Hematopoietic multipotent progenitor cell (in vitro differentiated cells): Measurements from ENCODE around the gene ADGRG3. TPM values are rescaled to one million over a fixed set of nuclear protein-coding genes. Genes with fewer than 3 reads are reported as not detected.

Experiments used
- DNase-seq, 3 donors: peaks; one replicate each; pipeline ENCODE4 v3.0.0-alpha.2; 2011 to 2015; ENCODE audit warnings: low read depth in 2 of 3, low spot score in 2 of 3
- total RNA-seq: library from RNA; depleted of rRNA; stranded (reverse); fragments of >200 nt; gene quantifications from one replicate; pipeline ENCODE4 v1.2.3, GENCODE V29; 2012

ADGRG3 gene
- total RNA-seq, 1 donor, result 2.7 TPM

DNA sequence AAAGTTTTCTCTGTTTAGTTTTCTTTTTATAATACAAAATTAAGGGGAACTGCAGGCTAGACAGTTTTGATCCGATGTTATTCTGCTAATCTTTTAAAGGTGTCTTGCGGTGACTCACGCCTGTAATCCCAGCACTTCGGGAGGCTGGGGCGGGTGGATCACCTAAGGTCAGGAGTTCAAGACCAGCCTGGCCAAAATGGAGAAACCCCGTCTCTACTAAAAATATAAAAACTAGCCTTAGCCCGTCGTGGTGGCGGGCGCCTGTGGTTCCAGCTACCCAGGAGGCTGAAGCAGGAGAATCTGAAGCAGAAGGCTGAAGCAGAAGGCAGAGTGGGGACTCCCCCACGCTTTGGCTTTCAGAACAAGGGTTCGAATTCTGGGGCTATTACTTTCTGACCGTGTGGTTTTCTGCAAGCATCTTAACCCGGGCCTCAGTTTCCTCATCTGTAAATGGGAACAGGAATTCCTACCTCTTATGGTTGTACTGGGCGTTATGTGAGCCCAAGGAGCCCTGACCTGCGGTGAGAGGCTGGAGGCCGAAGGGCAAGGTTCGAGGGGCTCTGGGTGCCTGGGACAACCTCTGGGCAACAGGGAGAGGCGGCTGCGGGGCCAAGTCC lies 66.3 kb downstream of the ADGRG3 start:
- DNase-seq, result no peak

DNA sequence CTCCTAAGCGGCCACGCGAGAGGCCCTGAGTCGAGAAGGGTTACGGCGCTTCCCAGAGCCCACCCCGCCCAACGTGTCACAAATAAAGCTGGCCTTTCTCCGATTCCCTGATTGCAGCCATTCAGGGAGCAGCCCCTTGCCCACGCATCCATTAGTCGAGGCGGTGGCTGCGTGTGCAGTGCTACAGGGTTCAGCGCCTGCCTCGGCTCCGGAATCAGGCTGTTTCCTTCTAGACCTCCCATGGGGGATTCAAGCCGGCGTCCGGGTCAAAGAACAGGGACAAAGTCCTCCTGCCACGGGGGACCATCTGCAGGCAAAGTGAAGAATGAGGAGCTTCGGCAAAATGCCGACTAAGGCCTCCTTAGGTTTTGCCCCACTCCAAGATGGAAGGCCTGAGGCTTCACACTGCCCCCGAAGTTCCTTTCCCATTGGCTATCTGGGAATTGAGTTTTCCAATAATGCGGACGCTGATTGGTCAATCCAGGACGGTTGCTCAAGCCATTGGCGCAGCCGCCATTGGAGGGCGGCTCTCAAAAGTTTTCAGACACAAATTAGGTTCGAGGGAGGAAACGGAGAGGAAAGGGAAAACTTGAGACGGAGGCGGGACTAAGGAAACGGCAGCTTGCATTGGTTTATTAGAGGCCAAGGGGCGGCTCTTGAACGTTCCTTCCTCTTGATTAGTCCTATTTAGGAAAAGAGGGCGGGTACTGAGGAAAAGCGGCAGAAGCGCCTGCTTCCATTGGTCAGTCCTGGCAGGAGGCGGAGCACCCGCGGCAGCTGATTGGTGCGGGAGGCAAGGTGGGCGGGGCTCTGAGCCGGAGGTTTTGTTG lies 67.0 kb downstream of the ADGRG3 start:
- DNase-seq, result peak; percentile 92 to 100 (median 100)

DNA sequence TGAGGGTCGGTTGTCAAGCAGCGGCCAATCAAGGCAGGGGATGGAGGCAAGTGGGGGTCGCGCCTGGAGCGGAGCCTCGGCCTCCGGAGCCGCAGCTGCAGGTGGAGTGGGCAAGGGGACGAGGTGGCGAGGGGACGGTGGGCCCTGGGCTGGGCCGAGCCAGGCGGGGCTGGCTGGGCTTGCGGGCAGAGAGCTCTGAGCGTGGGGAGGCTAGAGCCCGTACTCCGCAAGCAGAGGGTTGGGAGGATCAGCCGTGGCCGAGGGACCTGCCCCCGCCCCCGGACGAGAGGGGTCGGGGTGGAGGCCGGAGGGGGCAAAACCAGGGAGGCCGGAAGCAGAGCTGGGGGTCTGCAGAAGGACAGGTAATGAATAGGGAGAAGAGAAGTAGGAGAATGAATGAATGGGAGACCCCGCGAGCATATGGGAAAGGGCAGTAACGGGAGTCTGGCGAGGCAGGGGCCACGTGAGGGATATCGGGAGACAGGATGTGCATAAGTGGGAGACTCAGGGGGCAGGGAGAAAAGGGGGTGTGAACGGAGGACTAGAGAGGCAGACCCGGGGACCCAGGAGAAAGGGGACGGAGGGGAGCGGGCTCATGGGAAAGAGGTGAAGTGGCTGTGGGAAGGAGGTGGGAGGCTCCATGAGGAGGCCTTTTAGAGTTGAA lies 67.8 kb downstream of the ADGRG3 start, which contains the start of gene KATNB1:
Gene KATNB1 (plus strand): TSS at position 16 of the 664 bp plus-strand sequence. CDS start 1,474 bp downstream, outside the sequence.
- no peak for DNase-seq

DNA sequence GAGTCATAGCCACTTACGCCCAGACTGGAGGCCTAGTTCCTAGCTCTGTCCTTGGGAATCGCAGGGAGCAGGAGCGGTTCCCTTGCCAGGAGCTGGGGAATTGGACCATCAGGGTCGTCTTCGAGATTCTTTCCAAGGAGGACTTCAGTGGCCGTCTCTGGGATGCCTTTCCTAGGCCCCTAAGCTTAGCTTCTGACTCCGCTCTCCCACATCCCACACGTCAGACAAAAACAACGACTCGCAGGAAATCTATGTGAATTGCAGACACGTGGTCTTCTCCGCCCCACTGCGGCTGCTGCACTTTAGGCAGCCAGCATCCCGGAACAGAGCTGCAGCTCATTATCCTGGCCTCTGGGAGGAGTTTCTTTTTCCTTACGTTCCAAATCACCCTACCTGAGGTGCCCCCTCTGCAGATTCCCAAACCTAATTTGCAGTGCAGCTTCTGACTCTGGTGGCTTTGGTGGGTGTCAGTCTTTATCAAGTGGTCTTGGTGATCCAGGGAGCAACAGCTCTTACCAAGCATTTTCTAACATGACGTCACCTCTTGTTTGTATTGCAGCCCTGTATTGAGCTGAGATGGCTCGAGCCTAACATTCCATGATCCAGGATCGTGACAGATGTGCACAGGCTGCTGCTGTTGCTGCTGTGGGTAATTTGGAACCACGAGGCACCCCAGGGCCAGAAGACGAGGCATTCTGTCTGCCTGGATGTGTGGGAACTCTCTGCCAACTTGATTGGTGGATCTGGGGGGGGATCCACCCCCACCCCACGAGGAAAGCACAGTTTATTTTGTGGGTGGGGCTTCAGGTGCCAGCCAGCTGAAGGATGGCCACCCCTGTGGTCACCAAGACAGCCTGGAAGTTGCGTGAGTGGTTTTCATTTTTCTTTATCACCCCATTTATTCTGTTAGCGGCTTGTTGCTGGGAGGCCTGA lies 68.6 kb downstream of the ADGRG3 start:
- peak in 2 of 3 donors; percentile 60 to 67 for DNase-seq

DNA sequence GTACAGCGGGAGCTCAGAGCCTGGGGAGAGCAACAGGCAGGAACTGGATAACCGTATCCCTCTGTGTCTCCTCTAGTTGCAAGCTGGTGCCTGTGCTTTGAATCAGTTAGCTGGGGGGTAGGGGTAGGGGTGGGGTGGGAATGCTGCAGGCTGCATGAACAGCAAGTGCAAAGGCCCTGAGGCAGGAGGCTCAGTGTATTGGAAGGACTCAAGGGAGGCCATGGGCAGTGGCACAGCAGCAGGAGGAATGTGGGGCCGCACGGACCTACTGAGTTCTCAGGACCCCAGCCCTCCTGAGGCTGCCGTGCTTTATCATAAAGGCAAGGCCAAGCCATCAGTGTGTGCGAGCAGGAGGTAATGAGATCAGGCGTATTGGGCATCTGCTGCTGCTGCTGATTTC lies 70.7 kb downstream of the ADGRG3 start:
- DNase-seq, result no peak

Other genes with a start within 250 kb of the ADGRG3 start
- gene CIAPIN1, start 220.9 kb upstream of the ADGRG3 start, total RNA-seq, result 33.4 TPM
- 52.0 TPM for gene COQ9, start 220.8 kb upstream of the ADGRG3 start, total RNA-seq
- gene POLR2C, start 205.6 kb upstream of the ADGRG3 start, total RNA-seq, result 126 TPM
- 17.0 TPM for gene DOK4, start 181.8 kb upstream of the ADGRG3 start, total RNA-seq
- gene CCDC102A, start 131.7 kb upstream of the ADGRG3 start, total RNA-seq, result 30.4 TPM
- gene ADGRG5, start 125.7 kb upstream of the ADGRG3 start, total RNA-seq, result 15.9 TPM
- gene ADGRG1, start 39.7 kb upstream of the ADGRG3 start, total RNA-seq, result 93.2 TPM
- 0.54 TPM for gene DRC7, start 26.5 kb downstream of the ADGRG3 start, total RNA-seq
- gene KATNB1, start 67.5 kb downstream of the ADGRG3 start, total RNA-seq, result 103 TPM
- gene KIFC3, start 134.2 kb downstream of the ADGRG3 start, total RNA-seq, result 38.8 TPM